ENCODE measurements around the gene UQCC3.
A peak's percentile ranks its signal among the peaks of the same experiment; 100 is the strongest.

DNA sequence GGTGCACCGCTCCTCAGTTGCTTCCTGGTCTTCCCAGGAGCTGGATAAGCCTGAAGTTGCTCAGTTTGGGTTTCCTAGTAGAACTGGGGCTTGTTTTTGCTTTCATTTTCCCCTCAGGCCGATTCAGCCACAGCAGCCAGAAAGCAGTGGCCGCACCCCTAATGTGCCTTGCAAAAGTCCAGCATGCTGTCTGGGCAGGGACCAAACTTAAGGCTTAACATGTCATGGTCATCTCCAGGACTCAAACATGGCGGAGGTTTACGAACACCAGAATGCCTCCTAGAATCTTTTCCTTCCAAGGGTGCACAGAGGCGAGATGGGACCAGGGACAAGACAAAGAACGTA is 38.5 kb downstream of the UQCC3 start:
- TF ChIP-seq, protein P1, sequence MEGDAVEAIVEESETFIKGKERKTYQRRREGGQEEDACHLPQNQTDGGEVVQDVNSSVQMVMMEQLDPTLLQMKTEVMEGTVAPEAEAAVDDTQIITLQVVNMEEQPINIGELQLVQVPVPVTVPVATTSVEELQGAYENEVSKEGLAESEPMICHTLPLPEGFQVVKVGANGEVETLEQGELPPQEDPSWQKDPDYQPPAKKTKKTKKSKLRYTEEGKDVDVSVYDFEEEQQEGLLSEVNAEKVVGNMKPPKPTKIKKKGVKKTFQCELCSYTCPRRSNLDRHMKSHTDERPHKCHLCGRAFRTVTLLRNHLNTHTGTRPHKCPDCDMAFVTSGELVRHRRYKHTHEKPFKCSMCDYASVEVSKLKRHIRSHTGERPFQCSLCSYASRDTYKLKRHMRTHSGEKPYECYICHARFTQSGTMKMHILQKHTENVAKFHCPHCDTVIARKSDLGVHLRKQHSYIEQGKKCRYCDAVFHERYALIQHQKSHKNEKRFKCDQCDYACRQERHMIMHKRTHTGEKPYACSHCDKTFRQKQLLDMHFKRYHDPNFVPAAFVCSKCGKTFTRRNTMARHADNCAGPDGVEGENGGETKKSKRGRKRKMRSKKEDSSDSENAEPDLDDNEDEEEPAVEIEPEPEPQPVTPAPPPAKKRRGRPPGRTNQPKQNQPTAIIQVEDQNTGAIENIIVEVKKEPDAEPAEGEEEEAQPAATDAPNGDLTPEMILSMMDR (conservative IDR thresholded peaks at IDR 0.05) = peak; percentile 21; the same call in 1 of the 2 replicates
- TF ChIP-seq EZH2 (IDR thresholded peaks at IDR 0.05; ENCODE audit: low read depth) = no peak

Data from PC-9 (cell line).